HG03280 (cell line): ENCODE measurements around the gene BEX3.
"Not testable (repeated sequence)": the region's sequence is repeated elsewhere in the genome, so short reads cannot be mapped to it uniquely, and the experiment has no call there.

ENCODE experiments used
- ATAC-seq: cut with Tn5 transposase; IDR thresholded peaks from one replicate; pipeline ENCODE4 v1.9.1; 2021; ENCODE audit warnings: mild to moderate bottlenecking, moderate library complexity; ENCODE audit not compliant: unreplicated experiment

Gene BEX3

GRCh38 chrX:103376118-103376978, at the start of gene BEX3:
Gene BEX3 (plus strand): TSS chrX:103376538. CDS start chrX:103377522, 984 bp downstream.
- no peak for ATAC-seq

GRCh38 chrX:103329991-103330390, 46.3 kb upstream of the BEX3 start, which contains the start of gene TCEAL7:
Gene TCEAL7 (plus strand): TSS chrX:103330239. CDS start chrX:103331404, 1,165 bp downstream.
- ATAC-seq: no peak

GRCh38 chrX:103330681-103331288, 45.6 kb upstream of the BEX3 start:
- no peak for ATAC-seq

- no peak for ATAC-seq
Measured at GRCh38 chrX:103338663-103339062, 37.7 kb upstream of the BEX3 start.

- ATAC-seq: no peak
Measured at GRCh38 chrX:103343105-103343504, 33.2 kb upstream of the BEX3 start.

- ATAC-seq: no peak
Measured at GRCh38 chrX:103344606-103345005, 31.7 kb upstream of the BEX3 start.

GRCh38 chrX:103347682-103348397, 28.5 kb upstream of the BEX3 start:
- no peak for ATAC-seq

- ATAC-seq: no peak
Measured at GRCh38 chrX:103356130-103356798, 20.1 kb upstream of the BEX3 start, which contains the start of gene TCEAL9. Gene TCEAL9 (plus strand): TSS chrX:103356506. CDS start chrX:103357685, 1,179 bp downstream.

- ATAC-seq: no peak
Measured at GRCh38 chrX:103356858-103357257, 19.5 kb upstream of the BEX3 start.

- ATAC-seq: no peak
Measured at GRCh38 chrX:103357871-103358270, 18.5 kb upstream of the BEX3 start.

- ATAC-seq: not testable (repeated sequence)
Measured at GRCh38 chrX:103359605-103360004, 16.7 kb upstream of the BEX3 start.

GRCh38 chrX:103360092-103360491, 16.2 kb upstream of the BEX3 start:
- no peak for ATAC-seq

GRCh38 chrX:103360916-103361315, 15.4 kb upstream of the BEX3 start:
- no peak for ATAC-seq

- no peak for ATAC-seq
Measured at GRCh38 chrX:103361798-103362197, 14.5 kb upstream of the BEX3 start.

GRCh38 chrX:103362474-103362873, 13.9 kb upstream of the BEX3 start:
- no peak for ATAC-seq

GRCh38 chrX:103363046-103363445, 13.3 kb upstream of the BEX3 start:
- ATAC-seq: no peak

- no peak for ATAC-seq
Measured at GRCh38 chrX:103367502-103367901, 8.8 kb upstream of the BEX3 start.

- no peak for ATAC-seq
Measured at GRCh38 chrX:103369479-103369878, 6.9 kb upstream of the BEX3 start.

GRCh38 chrX:103372886-103373285, 3.5 kb upstream of the BEX3 start:
- ATAC-seq: no peak

- ATAC-seq: no peak
Measured at GRCh38 chrX:103373581-103373980, 2.8 kb upstream of the BEX3 start.

- ATAC-seq: no peak
Measured at GRCh38 chrX:103376979-103377324, 614 bp downstream of the BEX3 start.
